GM23338 (cell line): ENCODE measurements around the gene FRK. TPM values are rescaled to one million over a fixed set of nuclear protein-coding genes. Genes with fewer than 3 reads are reported as not detected.

ENCODE experiments used
- ATAC-seq: fragments of 200-7000 bp; cut with Tn5 transposase; 3 replicates; pipeline ENCODE4 v1.9.1; 2020
- DNase-seq: peaks from one replicate; pipeline ENCODE4 v3.0.0-alpha.2; 2015; ENCODE audit warnings: low spot score
- H2AFZ ChIP-seq: fragments of 200-600 bp; sonication (generic); 2 replicates; pipeline ENCODE4 v1.8.0; 2016; ENCODE audit warnings: antibody characterized with exemption, mild to moderate bottlenecking, moderate library complexity
- H3F3A ChIP-seq: fragments of 200-600 bp; sonication (generic); replicated peaks from 2 replicates; pipeline ENCODE4 v1.8.0; 2017; ENCODE audit warnings: antibody characterized with exemption, mixed run types, low read depth
- H3K27ac ChIP-seq: fragments of 200-600 bp; sonication (generic); 2 replicates; pipeline ENCODE4 v1.6.1; 2016; ENCODE audit warnings: low read depth
- H3K27me3 ChIP-seq: fragments of 200-600 bp; sonication (generic); 2 replicates; pipeline ENCODE4 v1.8.0; 2016; ENCODE audit warnings: mild to moderate bottlenecking, mixed run types, moderate library complexity; ENCODE audit not compliant: insufficient read depth
- H3K36me3 ChIP-seq: fragments of 200-600 bp; sonication (generic); 2 replicates; pipeline ENCODE4 v1.8.0; 2016; ENCODE audit warnings: mild to moderate bottlenecking; ENCODE audit not compliant: insufficient read depth
- H3K4me1 ChIP-seq: fragments of 200-600 bp; sonication (generic); 2 replicates; pipeline ENCODE4 v1.8.0; 2016; ENCODE audit warnings: mild to moderate bottlenecking, moderate library complexity; ENCODE audit not compliant: insufficient read depth
- H3K4me2 ChIP-seq: fragments of 200-600 bp; sonication (generic); 2 replicates; pipeline ENCODE4 v1.7.1; 2017; ENCODE audit warnings: mixed run types
- H3K4me3 ChIP-seq: fragments of 200-600 bp; sonication (generic); 2 replicates; pipeline ENCODE4 v1.6.1; 2016; ENCODE audit warnings: mixed run types
- H3K79me2 ChIP-seq: fragments of 200-600 bp; sonication (generic); replicated peaks from 2 replicates; pipeline ENCODE4 v1.8.0; 2017; ENCODE audit warnings: mild to moderate bottlenecking; ENCODE audit not compliant: insufficient read depth
- H3K9me2 ChIP-seq: fragments of 200-600 bp; sonication (generic); 2 replicates; pipeline ENCODE4 v1.8.0; 2017; ENCODE audit not compliant: insufficient read depth
- H4K20me1 ChIP-seq: fragments of 200-600 bp; sonication (generic); replicated peaks from 2 replicates; pipeline ENCODE4 v1.8.0; 2017; ENCODE audit warnings: mild to moderate bottlenecking; ENCODE audit not compliant: insufficient read depth
- H3K27ac Mint-ChIP-seq: 2 replicates; pipeline ENCODE4 v1.8.0; 2020; ENCODE audit warnings: inconsistent platforms, mild to moderate bottlenecking, moderate library complexity, mixed read lengths
- H3K27me3 Mint-ChIP-seq: 3 replicates; pipeline ENCODE4 v1.8.0; 2022; ENCODE audit warnings: low read depth, mild to moderate bottlenecking, moderate library complexity, mixed read lengths, inconsistent platforms; ENCODE audit not compliant: insufficient read depth, poor library complexity
- H3K36me3 Mint-ChIP-seq: 3 replicates; pipeline ENCODE4 v1.8.0; 2021; ENCODE audit warnings: low read depth, mild to moderate bottlenecking, inconsistent platforms, moderate library complexity, mixed read lengths
- H3K4me1 Mint-ChIP-seq: 3 replicates; pipeline ENCODE4 v1.8.0; 2020; ENCODE audit warnings: mild to moderate bottlenecking, inconsistent platforms, mixed read lengths
- H3K4me3 Mint-ChIP-seq: 3 replicates; pipeline ENCODE4 v1.8.0; 2021; ENCODE audit warnings: moderate library complexity, mild to moderate bottlenecking, inconsistent platforms, mixed read lengths
- H3K9me3 Mint-ChIP-seq: 3 replicates; pipeline ENCODE4 v1.8.0; 2020; ENCODE audit warnings: moderate library complexity, mild to moderate bottlenecking, inconsistent platforms, mixed read lengths
- CREB1 ChIP-seq: fragments of 250-450 bp; sonication (Bioruptor Pico); IDR thresholded peaks from 2 replicates; pipeline ENCODE4 v1.5.0; 2020; ENCODE audit warnings: low read depth, mild to moderate bottlenecking, moderate library complexity
- EZH2 ChIP-seq: fragments of 200-600 bp; sonication (generic); IDR thresholded peaks from one replicate; pipeline ENCODE4 v1.8.0; 2017; ENCODE audit warnings: antibody characterized with exemption, mild to moderate bottlenecking, low read depth; ENCODE audit not compliant: unreplicated experiment
- EZH2phosphoT487 ChIP-seq: fragments of 200-600 bp; sonication (generic); IDR thresholded peaks from one replicate; pipeline ENCODE4 v1.8.1; 2018; ENCODE audit warnings: antibody characterized with exemption; ENCODE audit not compliant: unreplicated experiment
- POLR2AphosphoS5 ChIP-seq: IDR thresholded peaks from 2 replicates; pipeline ENCODE4 v1.6.1; 2016; ENCODE audit warnings: antibody characterized with exemption, low read depth
- polyA plus RNA-seq: library from polyadenylated mRNA; unstranded; fragments of >200 nt; fragmentation: Nextera tagmentation; extraction: Ambion mirVana; gene quantifications from 2 replicates; pipeline ENCODE4 v1.2.1, GENCODE V29; 2016
- total RNA-seq: library from RNA; depleted of rRNA; stranded (reverse); fragments of >200 nt; shearing (Covaris generic); gene quantifications from 2 replicates; pipeline ENCODE4 v1.2.3, GENCODE V29; 2014
- TF ChIP-seq, protein P1 (sequence below): fragments of 250-450 bp; sonication (Bioruptor Pico); IDR thresholded peaks from 2 replicates; pipeline ENCODE4 v1.5.0; 2020; ENCODE audit warnings: mild to moderate bottlenecking, moderate library complexity

The FRK gene
- total and polyA plus RNA-seq, 2 experiments from 2014 or later: 0.06 to 0.24 TPM

DNA sequence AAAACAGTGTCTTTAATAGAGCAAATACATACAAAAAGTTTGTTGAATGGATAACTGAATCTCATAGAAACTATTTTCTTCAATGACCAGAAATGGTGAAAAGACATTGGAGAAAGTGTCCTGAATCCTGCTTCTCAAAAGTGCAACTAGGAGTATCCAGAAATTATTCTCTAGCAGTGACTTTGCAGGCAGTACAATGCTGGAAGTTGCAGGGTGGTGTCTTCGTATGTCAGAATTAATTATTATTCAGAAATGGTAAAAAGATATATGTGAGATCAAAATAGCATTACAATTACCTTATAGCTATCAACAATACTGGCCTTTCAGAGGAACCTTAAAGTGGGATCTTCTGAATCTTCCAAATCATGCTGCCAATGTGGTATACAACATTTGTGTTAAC lies 10.0 kb downstream of the FRK start (continued):
- TF ChIP-seq, protein P1, sequence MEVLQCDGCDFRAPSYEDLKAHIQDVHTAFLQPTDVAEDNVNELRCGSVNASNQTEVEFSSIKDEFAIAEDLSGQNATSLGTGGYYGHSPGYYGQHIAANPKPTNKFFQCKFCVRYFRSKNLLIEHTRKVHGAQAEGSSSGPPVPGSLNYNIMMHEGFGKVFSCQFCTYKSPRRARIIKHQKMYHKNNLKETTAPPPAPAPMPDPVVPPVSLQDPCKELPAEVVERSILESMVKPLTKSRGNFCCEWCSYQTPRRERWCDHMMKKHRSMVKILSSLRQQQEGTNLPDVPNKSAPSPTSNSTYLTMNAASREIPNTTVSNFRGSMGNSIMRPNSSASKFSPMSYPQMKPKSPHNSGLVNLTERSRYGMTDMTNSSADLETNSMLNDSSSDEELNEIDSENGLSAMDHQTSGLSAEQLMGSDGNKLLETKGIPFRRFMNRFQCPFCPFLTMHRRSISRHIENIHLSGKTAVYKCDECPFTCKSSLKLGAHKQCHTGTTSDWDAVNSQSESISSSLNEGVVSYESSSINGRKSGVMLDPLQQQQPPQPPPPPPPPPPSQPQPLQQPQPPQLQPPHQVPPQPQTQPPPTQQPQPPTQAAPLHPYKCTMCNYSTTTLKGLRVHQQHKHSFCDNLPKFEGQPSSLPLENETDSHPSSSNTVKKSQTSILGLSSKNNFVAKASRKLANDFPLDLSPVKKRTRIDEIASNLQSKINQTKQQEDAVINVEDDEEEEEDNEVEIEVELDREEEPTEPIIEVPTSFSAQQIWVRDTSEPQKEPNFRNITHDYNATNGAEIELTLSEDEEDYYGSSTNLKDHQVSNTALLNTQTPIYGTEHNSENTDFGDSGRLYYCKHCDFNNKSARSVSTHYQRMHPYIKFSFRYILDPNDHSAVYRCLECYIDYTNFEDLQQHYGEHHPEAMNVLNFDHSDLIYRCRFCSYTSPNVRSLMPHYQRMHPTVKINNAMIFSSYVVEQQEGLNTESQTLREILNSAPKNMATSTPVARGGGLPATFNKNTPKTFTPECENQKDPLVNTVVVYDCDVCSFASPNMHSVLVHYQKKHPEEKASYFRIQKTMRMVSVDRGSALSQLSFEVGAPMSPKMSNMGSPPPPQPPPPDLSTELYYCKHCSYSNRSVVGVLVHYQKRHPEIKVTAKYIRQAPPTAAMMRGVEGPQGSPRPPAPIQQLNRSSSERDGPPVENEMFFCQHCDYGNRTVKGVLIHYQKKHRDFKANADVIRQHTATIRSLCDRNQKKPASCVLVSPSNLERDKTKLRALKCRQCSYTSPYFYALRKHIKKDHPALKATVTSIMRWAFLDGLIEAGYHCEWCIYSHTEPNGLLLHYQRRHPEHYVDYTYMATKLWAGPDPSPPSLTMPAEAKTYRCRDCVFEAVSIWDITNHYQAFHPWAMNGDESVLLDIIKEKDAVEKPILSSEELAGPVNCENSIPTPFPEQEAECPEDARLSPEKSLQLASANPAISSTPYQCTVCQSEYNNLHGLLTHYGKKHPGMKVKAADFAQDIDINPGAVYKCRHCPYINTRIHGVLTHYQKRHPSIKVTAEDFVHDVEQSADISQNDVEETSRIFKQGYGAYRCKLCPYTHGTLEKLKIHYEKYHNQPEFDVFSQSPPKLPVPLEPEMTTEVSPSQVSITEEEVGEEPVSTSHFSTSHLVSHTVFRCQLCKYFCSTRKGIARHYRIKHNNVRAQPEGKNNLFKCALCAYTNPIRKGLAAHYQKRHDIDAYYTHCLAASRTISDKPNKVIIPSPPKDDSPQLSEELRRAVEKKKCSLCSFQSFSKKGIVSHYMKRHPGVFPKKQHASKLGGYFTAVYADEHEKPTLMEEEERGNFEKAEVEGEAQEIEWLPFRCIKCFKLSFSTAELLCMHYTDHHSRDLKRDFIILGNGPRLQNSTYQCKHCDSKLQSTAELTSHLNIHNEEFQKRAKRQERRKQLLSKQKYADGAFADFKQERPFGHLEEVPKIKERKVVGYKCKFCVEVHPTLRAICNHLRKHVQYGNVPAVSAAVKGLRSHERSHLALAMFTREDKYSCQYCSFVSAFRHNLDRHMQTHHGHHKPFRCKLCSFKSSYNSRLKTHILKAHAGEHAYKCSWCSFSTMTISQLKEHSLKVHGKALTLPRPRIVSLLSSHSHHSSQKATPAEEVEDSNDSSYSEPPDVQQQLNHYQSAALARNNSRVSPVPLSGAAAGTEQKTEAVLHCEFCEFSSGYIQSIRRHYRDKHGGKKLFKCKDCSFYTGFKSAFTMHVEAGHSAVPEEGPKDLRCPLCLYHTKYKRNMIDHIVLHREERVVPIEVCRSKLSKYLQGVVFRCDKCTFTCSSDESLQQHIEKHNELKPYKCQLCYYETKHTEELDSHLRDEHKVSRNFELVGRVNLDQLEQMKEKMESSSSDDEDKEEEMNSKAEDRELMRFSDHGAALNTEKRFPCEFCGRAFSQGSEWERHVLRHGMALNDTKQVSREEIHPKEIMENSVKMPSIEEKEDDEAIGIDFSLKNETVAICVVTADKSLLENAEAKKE (CRISPR knock-in tag): no peak
- no peak for TF ChIP-seq CREB1

DNA sequence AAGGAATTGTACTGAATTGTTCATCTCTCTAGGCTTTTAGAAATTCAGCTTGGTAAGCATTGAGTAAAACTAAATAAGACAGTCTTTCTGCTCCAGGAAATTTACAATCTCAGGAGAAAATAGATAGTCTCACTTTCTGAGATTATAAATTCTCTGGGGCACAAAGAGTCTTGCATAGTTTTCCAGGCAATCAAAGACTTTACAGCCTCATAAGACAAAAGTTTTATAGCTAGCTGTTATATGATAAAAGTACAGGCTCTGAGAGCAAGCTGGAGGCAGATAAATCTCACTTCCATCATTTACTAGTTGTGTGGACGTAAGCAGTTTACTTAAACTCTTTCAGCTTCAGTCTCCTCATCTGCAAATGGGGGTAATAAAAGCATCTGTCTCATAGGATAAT lies 11.4 kb downstream of the FRK start:
- H3K4me2 ChIP-seq: no peak overlapping the region
- no peak overlapping the region for H3K27ac ChIP-seq
- H3K9me2 ChIP-seq: no peaks in the 10 kb centered on the region
- Mint-ChIP-seq H3K4me1 (no peaks in the 10 kb centered on the region), H3K27ac (no peak overlapping the region), H3K36me3 (no peaks in the 10 kb centered on the region), H3K27me3 (no peaks in the 10 kb centered on the region), H3K4me3 (no peak overlapping the region), H3K9me3 (no peaks in the 10 kb centered on the region; the same call in 2 of the 3 replicates)
- H3K4me3 ChIP-seq: no peak overlapping the region
- no peaks in the 10 kb centered on the region for H3F3A ChIP-seq
- ATAC-seq: no peak
- no peak for DNase-seq
- H4K20me1 ChIP-seq: no peaks in the 10 kb centered on the region
- no peaks in the 10 kb centered on the region for H3K36me3 ChIP-seq
- H3K27me3 ChIP-seq: no peaks in the 10 kb centered on the region
- H2AFZ ChIP-seq: no peak overlapping the region
- no peak for TF ChIP-seq EZH2
- TF ChIP-seq, protein P1 (CRISPR knock-in tag): no peak
- no peak for TF ChIP-seq POLR2AphosphoS5
- no peak for TF ChIP-seq EZH2phosphoT487
- H3K79me2 ChIP-seq: no peaks in the 10 kb centered on the region
- H3K4me1 ChIP-seq: no peaks in the 10 kb centered on the region
